ENCODE measurements around the gene CACHD1. TPM values are rescaled to one million over a fixed set of nuclear protein-coding genes. Genes with fewer than 3 reads are reported as not detected.

The CACHD1 gene
- total RNA-seq, 2 experiments from 2014 or later = 0.05 TPM; not detected in 1

- peaks cover 11% of the 10 kb centered on the region for H3K27me3 Mint-ChIP-seq
- H3K4me1 Mint-ChIP-seq = no peaks in the 10 kb centered on the region
- POLR2A ChIA-PET = no interaction called here
- no peak for DNase-seq
- no peak overlapping the region for H3K4me3 Mint-ChIP-seq
- no peak overlapping the region for H3K27ac Mint-ChIP-seq
- H3K9me3 Mint-ChIP-seq = no peaks in the 10 kb centered on the region
- CTCF ChIA-PET = no interaction called here
- no peaks in the 10 kb centered on the region for H3K36me3 Mint-ChIP-seq (ENCODE audit: low read depth)
These were observed 55.3 kb downstream of the CACHD1 start for GRCh38 chr1:64525116-64525686.

GRCh38 chr1:64526312-64526711 is 56.4 kb downstream of the CACHD1 start:
- Mint-ChIP-seq H3K27ac (no peak overlapping the region), H3K36me3 (ENCODE audit: low read depth) (no peaks in the 10 kb centered on the region), H3K4me3 (no peak overlapping the region), H3K4me1 (no peaks in the 10 kb centered on the region), H3K9me3 (no peaks in the 10 kb centered on the region), H3K27me3 (peaks cover 11% of the 10 kb centered on the region)
- ChIA-PET POLR2A (no interaction called here), CTCF (no interaction called here)
- DNase-seq = no peak

- Mint-ChIP-seq H3K27me3 (peaks cover 11% of the 10 kb centered on the region), H3K9me3 (no peaks in the 10 kb centered on the region), H3K36me3 (ENCODE audit: low read depth) (no peaks in the 10 kb centered on the region), H3K4me3 (no peak overlapping the region), H3K4me1 (no peaks in the 10 kb centered on the region), H3K27ac (no peak overlapping the region)
- no peak for DNase-seq
- ChIA-PET POLR2A (no interaction called here), CTCF (no interaction called here)
These were observed 57.2 kb downstream of the CACHD1 start for GRCh38 chr1:64527165-64527564.

GRCh38 chr1:64527786-64528185 is 57.9 kb downstream of the CACHD1 start:
- no peaks in the 10 kb centered on the region for H3K9me3 Mint-ChIP-seq
- peaks cover 11% of the 10 kb centered on the region for H3K27me3 Mint-ChIP-seq
- no peak overlapping the region for H3K27ac Mint-ChIP-seq
- ChIA-PET CTCF (no interaction called here), POLR2A (no interaction called here)
- H3K4me1 Mint-ChIP-seq = no peaks in the 10 kb centered on the region
- no peaks in the 10 kb centered on the region for H3K36me3 Mint-ChIP-seq (ENCODE audit: low read depth)
- DNase-seq = no peak
- no peak overlapping the region for H3K4me3 Mint-ChIP-seq

GRCh38 chr1:64530969-64531692 is 61.2 kb downstream of the CACHD1 start:
- Mint-ChIP-seq H3K4me1 (no peaks in the 10 kb centered on the region), H3K27me3 (peaks cover 8% of the 10 kb centered on the region), H3K36me3 (ENCODE audit: low read depth) (no peaks in the 10 kb centered on the region), H3K9me3 (no peaks in the 10 kb centered on the region), H3K4me3 (no peak overlapping the region), H3K27ac (no peak overlapping the region)
- DNase-seq = no peak
- CTCF ChIA-PET = no interaction called here
- POLR2A ChIA-PET = no interaction called here

- Mint-ChIP-seq H3K27me3 (peaks cover 5% of the 10 kb centered on the region), H3K4me1 (no peaks in the 10 kb centered on the region), H3K9me3 (no peaks in the 10 kb centered on the region), H3K36me3 (ENCODE audit: low read depth) (no peaks in the 10 kb centered on the region), H3K4me3 (no peak overlapping the region), H3K27ac (no peak overlapping the region)
- POLR2A ChIA-PET = no interaction called here
- CTCF ChIA-PET = no interaction called here
- no peak for DNase-seq
These were observed 62.7 kb downstream of the CACHD1 start for GRCh38 chr1:64532646-64533045.

GRCh38 chr1:64535938-64536835 is 66.3 kb downstream of the CACHD1 start:
- Mint-ChIP-seq H3K36me3 (ENCODE audit: low read depth) (no peaks in the 10 kb centered on the region), H3K4me1 (peaks cover 10% of the 10 kb centered on the region), H3K9me3 (no peaks in the 10 kb centered on the region), H3K27ac (no peak overlapping the region), H3K4me3 (no peak overlapping the region), H3K27me3 (peaks cover 2% of the 10 kb centered on the region)
- no peak for DNase-seq
- CTCF ChIA-PET = no interaction called here
- POLR2A ChIA-PET = no interaction called here

GRCh38 chr1:64536836-64537490 is 67.0 kb downstream of the CACHD1 start:
- CTCF ChIA-PET = no interaction called here
- no peak overlapping the region for H3K4me3 Mint-ChIP-seq

GRCh38 chr1:64537942-64538341 is 68.0 kb downstream of the CACHD1 start:
- CTCF ChIA-PET = no interaction called here

More at GRCh38 chr1:64536836-64537490, 67.0 kb downstream of the CACHD1 start:
- DNase-seq = no peak
- H3K9me3 Mint-ChIP-seq = no peaks in the 10 kb centered on the region
- POLR2A ChIA-PET = no interaction called here
- H3K4me1 Mint-ChIP-seq = peaks cover 10% of the 10 kb centered on the region
- H3K27me3 Mint-ChIP-seq = peaks cover 2% of the 10 kb centered on the region
- H3K27ac Mint-ChIP-seq = no peak overlapping the region
- no peaks in the 10 kb centered on the region for H3K36me3 Mint-ChIP-seq (ENCODE audit: low read depth)

GRCh38 chr1:64538389-64538788 is 68.5 kb downstream of the CACHD1 start:
- H3K36me3 Mint-ChIP-seq (ENCODE audit: low read depth) = no peaks in the 10 kb centered on the region
- peaks cover 2% of the 10 kb centered on the region for H3K27me3 Mint-ChIP-seq
- POLR2A ChIA-PET = no interaction called here
- H3K9me3 Mint-ChIP-seq = no peaks in the 10 kb centered on the region
- H3K4me3 Mint-ChIP-seq = no peak overlapping the region
- CTCF ChIA-PET = no interaction called here
- no peak overlapping the region for H3K27ac Mint-ChIP-seq
- H3K4me1 Mint-ChIP-seq = peaks cover 10% of the 10 kb centered on the region
- no peak for DNase-seq

More at GRCh38 chr1:64537942-64538341, 68.0 kb downstream of the CACHD1 start:
- Mint-ChIP-seq H3K4me3 (no peak overlapping the region), H3K36me3 (ENCODE audit: low read depth) (no peaks in the 10 kb centered on the region), H3K4me1 (peaks cover 10% of the 10 kb centered on the region), H3K27ac (no peak overlapping the region), H3K27me3 (peaks cover 2% of the 10 kb centered on the region), H3K9me3 (no peaks in the 10 kb centered on the region)
- POLR2A ChIA-PET = no interaction called here
- DNase-seq = no peak

- Mint-ChIP-seq H3K4me3 (no peak overlapping the region), H3K9me3 (no peaks in the 10 kb centered on the region), H3K36me3 (ENCODE audit: low read depth) (no peaks in the 10 kb centered on the region), H3K27ac (no peak overlapping the region), H3K27me3 (peaks cover 2% of the 10 kb centered on the region), H3K4me1 (peaks cover 12% of the 10 kb centered on the region)
- DNase-seq = no peak
- POLR2A ChIA-PET = no interaction called here
- CTCF ChIA-PET = no interaction called here
These were observed 69.4 kb downstream of the CACHD1 start for GRCh38 chr1:64539289-64539688.

GRCh38 chr1:64539781-64540218 is 69.9 kb downstream of the CACHD1 start:
- CTCF ChIA-PET = no interaction called here
- H3K36me3 Mint-ChIP-seq (ENCODE audit: low read depth) = no peaks in the 10 kb centered on the region
- no peak overlapping the region for H3K27ac Mint-ChIP-seq
- peaks cover 15% of the 10 kb centered on the region for H3K4me1 Mint-ChIP-seq
- peaks cover 2% of the 10 kb centered on the region for H3K27me3 Mint-ChIP-seq
- H3K4me3 Mint-ChIP-seq = no peak overlapping the region
- no peaks in the 10 kb centered on the region for H3K9me3 Mint-ChIP-seq
- POLR2A ChIA-PET = interaction anchor here (0.7 kb wide), 1 partner anchor 312 kb away, joined by 3 read pairs; no protein-coding TSS in a partner anchor
- no peak for DNase-seq

- no peak for DNase-seq
- H3K4me1 Mint-ChIP-seq = peaks cover 21% of the 10 kb centered on the region
- ChIA-PET CTCF (no interaction called here), POLR2A (interaction anchor here (0.7 kb wide), 1 partner anchor 313 kb away, joined by 3 read pairs; no protein-coding TSS in a partner anchor)
- H3K4me3 Mint-ChIP-seq = no peak overlapping the region
- no peak overlapping the region for H3K27ac Mint-ChIP-seq
- peaks cover 2% of the 10 kb centered on the region for H3K27me3 Mint-ChIP-seq
- H3K36me3 Mint-ChIP-seq (ENCODE audit: low read depth) = no peaks in the 10 kb centered on the region
- H3K9me3 Mint-ChIP-seq = no peaks in the 10 kb centered on the region
These were observed 70.4 kb downstream of the CACHD1 start for GRCh38 chr1:64540265-64540791.

Measured in activated CD4-positive, alpha-beta memory T cell treated with anti-CD3 and anti-CD28 coated beads, Interleukin-2, amount 10 ng/mL, durations not matched to agents 7 days and 5 days (primary cell).